HG03045 (cell line): ENCODE data around the gene TMUB2.

Source experiments
- ATAC-seq: cut with Tn5 transposase; IDR thresholded peaks from one replicate; pipeline ENCODE4 v1.9.1; 2021; ENCODE audit warnings: mild to moderate bottlenecking, moderate library complexity; ENCODE audit not compliant: unreplicated experiment

TMUB2 gene

DNA sequence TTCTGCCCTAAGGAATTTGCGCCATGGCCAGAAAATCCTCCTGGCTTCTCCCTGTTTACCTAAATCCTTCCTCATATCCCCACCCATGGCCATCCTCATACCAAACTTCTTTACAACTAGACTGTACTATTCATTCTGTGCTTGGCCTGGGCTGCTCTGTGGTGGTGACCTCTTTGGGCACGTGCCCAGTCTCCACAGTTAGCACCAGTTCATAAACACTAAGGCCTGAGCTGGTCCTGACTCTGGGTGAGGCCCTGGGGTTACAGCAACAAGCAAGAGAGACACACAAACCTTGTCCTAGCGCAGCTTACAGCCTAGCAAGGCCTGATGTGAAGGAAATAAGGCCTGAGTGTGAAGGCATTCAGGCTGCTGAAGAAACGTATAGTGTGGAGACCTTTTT is 16.0 kb downstream of the TMUB2 start:
- no peak for ATAC-seq

DNA sequence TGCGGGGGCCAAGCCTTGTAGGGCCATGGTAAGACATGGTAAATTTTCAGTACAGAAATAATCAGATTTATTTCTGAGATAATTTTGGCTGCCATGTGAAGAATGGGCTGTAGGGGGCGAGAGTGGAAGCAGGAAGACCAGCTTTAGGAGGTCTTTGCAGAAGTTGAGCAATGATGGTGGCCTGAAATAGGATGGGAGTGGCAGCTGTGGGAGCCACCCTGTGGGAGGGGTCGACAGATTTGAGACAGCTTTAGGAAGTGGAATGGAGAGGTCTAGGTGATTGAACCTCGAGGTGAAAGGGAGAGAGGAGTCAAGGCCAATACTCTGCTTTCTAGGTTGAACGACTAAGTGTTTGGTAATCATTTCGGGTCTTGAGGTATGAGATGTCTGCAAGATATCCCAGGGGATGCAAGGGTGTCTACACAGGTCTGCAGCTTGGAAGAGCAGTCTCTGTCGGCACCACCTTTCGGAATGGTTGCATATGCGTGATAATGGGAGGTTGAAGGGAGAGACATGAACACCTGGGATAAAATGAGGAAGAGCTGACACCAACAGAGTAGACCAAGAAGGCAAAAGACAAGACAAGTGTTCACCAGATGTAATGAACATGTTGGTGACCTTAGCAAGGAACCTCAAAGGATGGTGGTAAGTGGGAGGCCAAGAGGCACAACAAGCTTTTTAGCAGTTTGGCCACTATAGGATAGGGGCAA is 17.1 kb downstream of the TMUB2 start:
- ATAC-seq = no peak

DNA sequence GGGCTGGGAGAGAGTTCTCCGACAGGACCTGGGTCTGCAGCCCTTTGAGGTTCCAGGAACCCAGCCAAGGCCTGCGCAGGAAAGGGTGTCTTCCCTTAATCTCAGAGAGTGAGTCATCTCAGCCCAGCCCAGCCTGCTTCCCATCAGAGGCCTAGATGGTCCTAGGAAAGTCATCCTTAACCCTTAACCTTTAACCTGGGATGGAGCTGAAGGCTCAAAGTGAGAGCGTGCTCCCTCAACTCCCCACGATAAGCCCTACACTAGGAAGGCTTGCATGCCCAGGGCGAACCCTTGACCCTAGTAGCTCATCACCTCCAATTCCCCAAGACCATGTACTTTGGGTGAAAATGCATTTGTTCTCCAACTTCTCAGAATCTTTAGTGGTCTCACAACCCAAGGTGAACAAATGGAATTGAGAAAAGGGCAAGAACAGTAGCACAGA is 17.7 kb downstream of the TMUB2 start:
- no peak for ATAC-seq

DNA sequence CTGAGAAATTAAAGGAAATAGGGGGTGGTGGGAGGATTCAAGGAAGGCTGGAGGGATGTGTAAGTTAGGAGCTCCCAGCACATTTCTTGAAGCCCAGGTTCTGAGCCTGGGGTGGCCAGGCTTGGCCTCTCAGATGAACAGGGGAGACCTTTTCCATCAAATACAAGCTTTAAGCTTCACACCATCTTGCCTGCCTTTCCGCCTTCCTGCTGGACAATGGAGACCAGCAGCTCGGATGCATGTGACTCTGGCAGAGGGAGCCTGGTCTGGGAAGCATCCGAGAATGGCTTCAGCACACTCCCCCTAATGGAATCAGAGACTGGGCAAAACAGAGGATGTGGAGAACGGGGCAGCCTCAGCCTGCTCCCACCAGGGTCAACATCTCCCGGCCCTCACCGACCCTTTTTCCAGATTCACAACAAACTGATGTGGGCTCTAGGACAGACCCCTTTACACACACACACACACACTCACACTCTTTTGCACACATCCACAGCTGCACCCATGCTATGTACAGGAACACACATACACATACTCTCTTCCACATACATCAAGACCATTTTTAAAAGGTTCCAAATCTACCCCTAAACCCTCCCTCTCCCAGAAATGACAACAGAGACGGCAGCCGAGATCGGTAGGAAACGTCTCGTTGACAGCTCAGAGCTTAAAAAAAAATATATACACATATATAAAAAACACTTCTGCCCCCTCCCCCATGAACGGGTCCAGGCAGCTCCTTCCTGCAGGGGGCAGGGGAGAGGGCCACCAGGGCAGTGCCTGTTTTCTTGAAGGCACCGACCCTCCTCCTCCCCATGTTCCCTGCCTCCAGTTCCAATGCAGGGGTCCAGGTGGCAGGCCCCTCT is 19.4 kb downstream of the TMUB2 start:
- no peak for ATAC-seq

DNA sequence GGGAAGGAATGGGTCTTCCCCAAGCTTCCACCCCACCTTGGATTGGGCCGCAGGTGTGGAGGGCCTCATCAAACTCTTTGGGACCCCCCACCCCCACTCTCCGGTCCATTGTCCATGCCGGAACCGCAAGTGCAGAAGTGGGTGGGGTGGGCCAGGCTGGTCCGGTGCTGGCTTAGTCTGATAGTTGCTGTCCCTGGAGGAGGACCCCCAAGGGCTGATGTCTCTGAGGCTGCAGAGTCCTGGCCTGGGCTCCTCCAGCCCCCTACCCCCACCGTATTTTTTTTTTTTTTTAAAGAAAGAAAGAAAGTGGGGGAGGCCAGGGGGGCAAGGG is 20.0 kb downstream of the TMUB2 start:
- no peak for ATAC-seq

DNA sequence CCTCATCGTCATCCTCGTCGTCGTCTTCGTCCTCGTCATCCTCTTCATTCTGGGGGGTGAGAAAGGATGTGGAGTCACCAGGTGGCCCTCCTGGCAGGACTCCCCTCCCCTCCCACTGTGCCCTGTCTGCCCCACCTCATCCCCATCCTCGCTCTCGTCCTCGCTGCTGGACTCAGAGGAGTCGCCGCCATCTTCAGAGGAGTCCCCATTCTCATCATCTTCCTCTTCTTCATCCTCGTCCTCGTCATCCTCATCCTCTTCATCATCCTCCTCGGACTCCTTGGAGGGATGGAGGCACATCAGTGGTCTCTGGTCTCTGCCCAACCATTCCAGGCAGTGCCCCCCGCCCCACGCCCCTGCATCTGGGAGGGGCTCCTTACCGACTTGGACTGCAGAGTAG is 20.5 kb downstream of the TMUB2 start:
- ATAC-seq = no peak

DNA sequence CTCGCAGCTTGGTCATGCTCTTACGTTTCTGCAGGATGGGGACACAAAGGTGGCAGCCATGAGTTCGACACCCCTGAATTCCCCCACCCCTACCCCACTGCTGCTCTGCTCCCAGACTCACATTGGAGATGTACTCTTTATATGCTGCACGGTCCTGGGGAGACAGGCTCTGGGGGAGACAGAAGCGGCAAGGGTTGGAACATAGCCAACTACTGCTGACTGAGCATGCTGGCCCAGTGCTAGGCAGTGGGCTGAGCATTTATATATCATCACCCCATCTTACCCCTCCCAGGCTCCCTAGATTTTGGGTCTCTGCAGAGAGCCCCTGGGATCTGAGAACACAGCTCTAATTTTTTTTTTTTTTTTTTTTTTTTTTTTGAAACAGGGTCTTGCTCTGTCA is 21.0 kb downstream of the TMUB2 start:
- ATAC-seq = no peak

DNA sequence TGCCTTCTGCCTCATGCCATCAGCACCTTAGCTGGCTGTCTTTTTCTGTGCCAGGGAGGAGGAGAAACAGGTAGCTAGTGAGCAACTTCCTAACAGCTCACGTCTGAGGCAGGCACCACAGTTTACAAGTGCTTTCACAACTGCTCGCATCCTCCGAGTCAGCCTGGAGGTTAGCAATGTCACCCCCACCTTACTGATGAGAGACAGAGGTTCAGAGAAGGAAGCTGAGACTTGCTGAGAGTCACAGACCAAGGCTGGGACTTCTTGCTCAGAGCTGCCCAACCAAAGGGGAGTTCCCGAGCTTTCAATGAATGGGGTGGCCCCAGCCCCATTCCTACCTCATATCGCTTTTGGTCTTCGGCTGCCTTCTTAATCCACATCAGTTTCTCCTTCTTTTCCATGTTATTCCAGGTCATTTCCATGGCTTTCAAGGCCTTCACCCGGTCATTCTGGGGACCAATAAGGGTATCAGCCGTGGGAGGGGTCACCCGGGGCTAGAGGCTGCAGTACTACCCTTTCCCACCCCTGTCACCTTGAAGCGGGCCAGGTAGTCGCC is 23.1 kb downstream of the TMUB2 start:
- ATAC-seq = no peak

DNA sequence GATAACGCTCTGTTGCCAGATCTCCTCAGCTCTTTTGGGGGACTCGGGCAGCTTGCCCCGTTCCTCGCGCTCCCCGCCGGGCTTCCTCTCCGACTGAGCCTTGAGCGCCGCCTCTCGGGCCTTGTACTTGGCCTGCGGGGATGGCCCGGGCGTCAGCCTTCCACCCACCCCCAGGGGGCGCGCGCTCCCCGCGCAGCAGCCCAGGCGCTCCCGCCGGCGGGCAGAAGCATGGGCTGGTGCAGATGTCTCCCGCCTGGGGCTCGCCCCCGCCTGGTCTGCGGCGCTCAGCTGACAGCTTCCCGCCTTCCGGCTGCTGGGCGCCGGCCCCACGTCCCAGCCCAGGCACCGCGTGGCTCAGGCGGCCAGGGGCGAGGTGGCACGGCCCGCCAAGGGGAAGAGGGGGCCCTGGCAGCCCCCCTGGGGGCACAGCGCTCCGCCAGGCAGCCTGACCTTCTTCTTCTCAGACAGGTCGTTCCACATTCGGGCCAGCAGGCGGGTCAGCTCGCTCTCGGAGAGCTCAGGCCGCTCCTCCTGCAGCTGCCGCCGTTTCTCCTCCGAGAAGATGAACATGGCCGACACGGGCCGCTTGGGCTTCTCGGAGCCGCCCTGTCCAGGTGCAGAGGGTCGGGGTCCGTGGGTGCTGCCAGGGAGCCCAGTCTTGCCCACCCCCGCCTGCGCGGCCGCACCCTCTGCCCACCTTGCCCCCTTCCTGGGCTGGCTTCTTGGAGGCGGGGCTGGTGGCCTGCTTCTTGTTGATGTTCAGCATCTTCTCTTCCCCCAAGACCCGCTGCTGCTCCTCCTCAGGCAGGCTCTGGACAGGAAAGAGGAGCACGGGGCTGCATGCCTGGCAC is 23.8 kb downstream of the TMUB2 start:
- ATAC-seq = peak; percentile 62

DNA sequence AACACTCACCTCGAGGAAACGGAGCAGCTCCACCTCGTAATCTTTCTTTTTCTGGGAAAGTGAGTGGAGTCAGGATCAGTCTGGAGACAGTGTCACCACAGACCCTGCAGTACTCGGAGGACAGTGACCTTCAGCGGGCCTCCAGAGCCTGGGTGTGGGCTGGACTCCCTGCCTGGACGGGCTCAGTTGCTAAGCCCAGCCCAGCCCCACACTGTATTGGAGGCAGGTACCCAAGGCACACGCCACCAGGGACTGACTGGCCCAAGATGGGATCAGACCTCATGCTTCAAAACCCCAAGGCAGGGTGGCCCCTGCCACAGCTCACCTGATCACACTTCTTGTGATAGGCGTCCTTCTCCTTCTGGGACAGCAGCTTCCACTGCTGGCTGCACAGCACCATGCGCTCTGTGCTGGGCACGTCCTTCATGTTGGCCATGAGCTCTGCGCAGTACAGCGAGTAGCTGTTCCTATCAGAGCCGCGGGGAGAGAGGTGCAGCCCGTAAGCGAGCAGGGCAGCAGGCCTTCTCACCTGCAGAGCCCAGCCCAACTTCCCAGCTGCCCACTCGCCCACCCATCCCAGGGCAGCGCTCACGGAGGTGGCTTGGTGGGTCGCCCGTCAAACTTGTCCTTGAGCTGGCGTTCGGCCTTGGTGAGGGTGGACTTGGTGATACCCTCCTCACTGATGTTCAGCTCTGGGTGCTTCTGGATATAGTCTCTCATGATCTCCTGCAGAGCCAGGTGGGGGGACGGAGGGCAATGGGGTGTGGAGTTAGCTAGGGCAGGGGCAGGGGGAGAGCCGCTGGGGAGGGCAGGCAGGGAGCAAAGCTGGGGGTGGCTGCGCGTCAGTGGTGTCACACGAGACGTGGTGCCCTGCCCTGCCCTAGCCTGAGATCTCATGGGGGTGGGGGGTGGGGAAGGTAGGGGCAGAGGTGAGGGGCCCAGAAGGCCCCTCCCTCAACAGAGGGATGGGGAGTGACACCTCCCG is 24.8 kb downstream of the TMUB2 start:
- no peak for ATAC-seq

DNA sequence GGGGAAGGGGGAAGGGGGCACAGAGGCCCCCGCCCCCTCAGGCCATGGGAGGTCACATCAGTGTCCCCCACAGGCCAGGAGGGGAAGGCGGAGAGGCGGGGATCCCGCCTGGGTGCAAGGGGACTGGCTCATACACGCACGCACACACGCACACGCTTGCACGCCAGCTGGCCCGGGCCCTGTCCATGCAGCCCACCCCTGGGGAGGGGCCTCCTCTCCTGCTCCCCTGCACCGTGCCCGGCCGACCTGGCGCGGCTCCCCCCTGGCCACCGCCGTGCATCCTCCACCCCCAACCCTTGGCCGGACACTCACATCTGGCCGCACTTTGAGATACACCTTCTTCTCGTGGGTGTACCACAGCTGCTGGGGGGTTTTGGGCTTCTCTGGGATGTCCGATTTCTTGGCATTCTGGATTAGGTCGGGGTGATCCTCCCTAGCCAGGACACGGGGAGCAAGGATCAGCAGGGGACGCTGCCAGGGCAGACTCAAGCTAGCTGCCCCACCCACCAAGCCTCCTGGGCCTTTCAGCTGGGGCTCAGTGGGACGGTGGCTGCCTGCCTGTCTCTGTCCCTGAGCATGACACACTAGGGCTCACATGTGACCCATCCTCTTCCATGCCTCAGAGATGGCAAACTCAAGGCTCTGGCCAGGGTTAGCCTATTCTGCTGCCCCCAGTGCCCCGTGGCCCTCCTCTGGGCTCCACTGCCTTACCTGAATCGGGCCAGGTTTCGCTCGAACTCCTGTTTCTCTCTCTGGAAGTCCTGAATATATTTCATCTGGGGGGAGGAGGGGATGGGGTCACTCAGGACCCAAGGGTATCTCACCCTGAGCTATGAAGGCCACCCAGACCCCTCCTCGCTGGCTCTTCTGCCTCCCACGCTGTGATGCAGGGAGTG is 26.0 kb downstream of the TMUB2 start:
- no peak for ATAC-seq

DNA sequence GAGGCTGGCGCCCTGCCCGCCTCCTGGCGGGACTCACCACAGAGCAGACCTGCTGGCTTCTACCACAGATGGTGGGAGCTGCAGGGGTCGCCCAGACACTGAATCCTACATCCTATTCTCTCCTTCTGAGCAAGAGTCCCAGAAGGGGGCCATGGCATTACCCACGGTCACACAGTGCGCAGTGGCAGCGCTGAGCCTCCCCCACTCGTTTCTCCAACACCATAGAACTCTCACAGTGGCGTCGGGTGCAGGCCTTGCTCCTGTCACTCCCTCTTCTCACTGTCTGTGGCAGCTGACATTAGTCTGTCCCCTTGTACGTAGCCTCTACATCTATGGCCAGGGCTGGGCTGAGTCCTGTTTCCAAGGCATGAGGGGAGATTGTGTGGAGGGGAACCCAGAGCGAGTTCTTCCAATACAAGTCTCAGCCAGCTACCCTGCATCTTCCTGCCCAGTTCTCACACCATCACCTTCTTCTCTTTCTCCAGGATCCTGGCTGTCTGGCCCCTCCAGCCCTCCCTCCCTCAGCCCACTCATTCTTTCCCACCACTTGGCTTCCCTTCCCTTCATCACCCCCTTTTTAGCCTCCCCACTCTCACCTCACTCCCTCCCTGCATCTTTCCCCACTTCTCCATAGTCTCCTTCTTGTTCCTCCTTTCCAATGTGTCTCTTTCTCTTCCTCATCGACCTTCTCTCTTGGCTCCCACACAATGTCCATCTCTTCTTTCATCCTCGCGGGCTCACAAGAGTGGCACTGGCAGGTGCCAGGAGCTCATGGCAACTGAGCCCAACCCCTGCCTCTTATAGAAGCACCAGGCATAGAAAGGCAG is 26.8 kb downstream of the TMUB2 start:
- no peak for ATAC-seq

DNA sequence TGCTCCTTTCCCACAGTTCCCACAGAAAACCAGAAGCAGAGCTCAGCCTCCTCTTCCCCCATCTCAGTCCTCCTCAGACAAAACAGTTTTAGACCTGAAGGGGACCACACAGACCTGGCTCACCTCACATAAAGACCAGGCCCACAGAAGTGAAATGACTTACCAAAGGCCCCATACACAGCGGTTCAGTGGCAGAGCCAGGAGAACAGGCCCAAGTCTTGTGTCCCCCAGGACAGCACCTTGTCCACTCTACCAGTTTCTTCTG is 27.4 kb downstream of the TMUB2 start:
- ATAC-seq = no peak

DNA sequence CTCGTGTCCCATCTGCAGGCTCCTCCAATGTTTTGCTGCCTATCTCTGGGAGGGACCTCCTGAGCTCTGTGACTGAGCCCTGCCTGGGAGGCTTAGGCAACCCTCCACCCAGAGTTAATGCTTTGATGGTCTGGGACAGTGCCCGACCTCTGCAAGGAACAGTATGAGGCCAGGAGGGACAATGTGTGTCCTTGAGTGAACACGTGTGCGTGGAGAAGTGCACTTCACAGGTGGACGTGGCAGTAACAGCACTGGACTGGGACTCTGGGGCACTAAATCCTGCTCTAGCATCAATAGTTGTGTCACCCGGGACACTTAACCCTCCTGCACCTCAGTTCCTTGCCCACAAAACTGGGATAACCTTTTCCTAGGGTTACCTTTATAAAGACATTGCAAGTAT is 28.1 kb downstream of the TMUB2 start:
- no peak for ATAC-seq

DNA sequence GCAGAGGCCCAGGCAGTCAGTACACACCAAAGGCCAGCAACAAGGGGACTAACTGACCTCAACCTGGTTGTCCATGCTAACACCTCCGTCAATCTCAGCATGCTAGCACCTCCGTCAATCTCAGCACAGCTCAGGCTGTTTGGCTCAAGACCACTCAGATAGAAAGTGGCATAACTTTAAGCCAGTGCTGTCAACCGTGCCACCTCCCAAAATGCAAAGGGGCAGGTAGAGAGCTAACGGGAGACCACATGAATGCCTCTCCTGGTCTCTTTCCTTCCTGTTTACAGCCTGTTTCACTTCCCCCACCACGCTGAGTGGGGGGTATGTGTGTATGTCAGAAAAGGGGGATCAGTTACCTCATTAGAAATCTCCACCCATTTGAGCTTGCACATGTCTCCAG is 29.4 kb downstream of the TMUB2 start:
- ATAC-seq = no peak

DNA sequence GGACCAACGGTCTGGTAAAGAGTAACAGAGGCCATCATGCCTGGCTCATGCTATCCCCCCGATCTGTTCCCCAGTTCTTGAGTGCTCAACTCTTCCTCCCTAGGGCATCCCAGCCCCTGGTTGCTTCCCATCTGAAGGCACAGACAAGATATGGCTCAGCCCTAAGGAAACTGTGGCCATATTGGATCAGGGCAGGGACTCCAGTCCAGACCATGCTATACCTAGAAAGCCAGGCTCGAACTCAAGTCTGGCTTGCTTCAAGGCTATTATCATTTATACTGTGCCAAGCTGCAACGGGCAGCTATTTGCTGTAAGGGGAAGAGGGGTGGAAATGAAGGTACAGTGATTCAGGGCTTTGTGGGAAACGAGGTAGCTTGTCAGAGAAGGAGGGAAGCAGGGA is 29.9 kb downstream of the TMUB2 start:
- ATAC-seq = no peak

DNA sequence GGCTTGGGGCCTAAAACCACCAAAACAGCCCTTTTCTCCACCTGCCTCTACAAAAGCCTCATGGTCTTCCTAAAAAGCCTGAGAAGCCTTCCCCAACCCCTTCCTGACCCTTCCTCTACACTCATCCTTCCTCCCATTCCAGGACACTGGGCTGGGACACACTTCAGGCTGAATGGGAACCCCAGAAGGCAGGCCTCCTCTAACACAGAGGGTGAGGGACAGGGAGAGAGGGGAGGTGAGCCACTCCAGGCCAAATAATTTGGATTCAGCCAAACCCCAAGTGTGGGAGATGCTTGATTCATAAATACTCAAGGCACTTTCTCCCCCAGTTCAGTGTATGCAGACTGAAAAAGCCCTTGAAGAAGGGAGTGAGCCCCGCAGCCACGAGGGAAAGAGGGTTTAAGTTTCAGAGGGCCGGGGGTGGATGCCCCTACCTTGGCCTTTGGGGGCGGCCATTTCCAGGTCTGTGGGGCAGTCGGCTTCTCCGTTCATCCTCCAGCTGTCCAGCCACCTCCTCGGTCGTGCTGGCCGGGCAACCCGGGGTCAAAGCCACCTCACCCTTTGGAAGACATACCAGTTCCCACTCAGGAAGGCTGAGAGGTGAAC is 31.1 kb downstream of the TMUB2 start:
- ATAC-seq = no peak
